Ectodermal cell (in vitro differentiated cells): ENCODE data around the gene ZNF70.

Experiments used
- H3K27ac ChIP-seq: 2 replicates; pipeline ENCODE4 v1.7.0; 2013; ENCODE audit warnings: mild to moderate bottlenecking, low read depth, low read length; ENCODE audit not compliant: insufficient read depth, poor library complexity, severe bottlenecking
- H3K27me3 ChIP-seq: 2 replicates; pipeline ENCODE4 v1.7.0; 2013; ENCODE audit warnings: mild to moderate bottlenecking, low read length; ENCODE audit not compliant: insufficient read depth, control insufficient read depth, poor library complexity, severe bottlenecking
- H3K36me3 ChIP-seq: one replicate; pipeline ENCODE4 v1.7.0; 2013; ENCODE audit warnings: low read length; ENCODE audit not compliant: control insufficient read depth, insufficient read depth
- H3K4me1 ChIP-seq: one replicate; pipeline ENCODE4 v1.7.0; 2013; ENCODE audit warnings: low read length; ENCODE audit not compliant: control insufficient read depth, insufficient read depth
- H3K4me3 ChIP-seq: 2 replicates; pipeline ENCODE4 v1.7.0; 2013; ENCODE audit warnings: low read depth, low read length, control low read depth; ENCODE audit not compliant: insufficient read depth
- H3K9me3 ChIP-seq: 2 replicates; pipeline ENCODE4 v1.7.0; 2013; ENCODE audit warnings: mild to moderate bottlenecking, low read length, moderate library complexity; ENCODE audit not compliant: control insufficient read depth
- WGBS, 2 experiments: methylation state at CpG; one replicate each; pipeline ENCODE4 v1.1.7; 2013; ENCODE audit warnings: missing lambda C conversion rate in 2 of 2; 5-methylcytosine and 5-hydroxymethylcytosine counted together

Gene ZNF70

GRCh38 chr22:23695141-23695540 lies 55.8 kb downstream of the ZNF70 start:
- H3K4me3 ChIP-seq = no peak overlapping the region
- no peaks in the 10 kb centered on the region for H3K27me3 ChIP-seq
- 93 to 94% methylated on average over 3 of the region's 3 CpGs for WGBS, 2 experiments
- H3K27ac ChIP-seq = no peak overlapping the region
- H3K9me3 ChIP-seq = no peaks in the 10 kb centered on the region
- no peaks in the 10 kb centered on the region for H3K4me1 ChIP-seq
- peaks cover 12% of the 10 kb centered on the region for H3K36me3 ChIP-seq

- H3K9me3 ChIP-seq = no peaks in the 10 kb centered on the region
- H3K36me3 ChIP-seq = peaks cover 12% of the 10 kb centered on the region
- no peaks in the 10 kb centered on the region for H3K4me1 ChIP-seq
- 93 to 95% methylated on average over 11 of the region's 11 CpGs for WGBS, 2 experiments
- H3K27ac ChIP-seq = no peak overlapping the region
- no peak overlapping the region for H3K4me3 ChIP-seq
- no peaks in the 10 kb centered on the region for H3K27me3 ChIP-seq
Observed at GRCh38 chr22:23693979-23694680, 56.8 kb downstream of the ZNF70 start.

GRCh38 chr22:23692598-23693291 lies 58.2 kb downstream of the ZNF70 start:
- H3K4me3 ChIP-seq = no peak overlapping the region
- H3K9me3 ChIP-seq = no peaks in the 10 kb centered on the region
- peaks cover 12% of the 10 kb centered on the region for H3K36me3 ChIP-seq
- 90 to 95% methylated on average over 12 of the region's 12 CpGs for WGBS, 2 experiments
- no peaks in the 10 kb centered on the region for H3K27me3 ChIP-seq
- no peaks in the 10 kb centered on the region for H3K4me1 ChIP-seq
- no peak overlapping the region for H3K27ac ChIP-seq

- Histone ChIP-seq H3K27ac (no peak overlapping the region), H3K36me3 (peaks cover 12% of the 10 kb centered on the region)
- WGBS, 2 experiments = 93 to 95% methylated on average over 12 of the region's 12 CpGs
Observed at GRCh38 chr22:23691748-23692423, 59.0 kb downstream of the ZNF70 start.

GRCh38 chr22:23690713-23691112 lies 60.2 kb downstream of the ZNF70 start, which contains the start of gene RGL4:
Gene RGL4 (plus strand): TSS chr22:23691013. CDS start chr22:23692031, 1,018 bp downstream.
- no peak within 1 kb of the TSS for H3K4me3 ChIP-seq
- H3K9me3 ChIP-seq = no peaks in the 10 kb centered on the region
- WGBS, 2 experiments = 93 to 97% methylated on average over 5 of the region's 5 CpGs
- no peak within 1 kb of the TSS for H3K27ac ChIP-seq
- no peaks in the 10 kb centered on the region for H3K27me3 ChIP-seq
- H3K36me3 ChIP-seq = peaks cover 12% of the 10 kb centered on the region
- no peaks in the 10 kb centered on the region for H3K4me1 ChIP-seq

More at GRCh38 chr22:23691748-23692423, 59.0 kb downstream of the ZNF70 start:
- H3K9me3 ChIP-seq = no peaks in the 10 kb centered on the region
- no peaks in the 10 kb centered on the region for H3K4me1 ChIP-seq
- H3K4me3 ChIP-seq = no peak overlapping the region
- H3K27me3 ChIP-seq = no peaks in the 10 kb centered on the region

GRCh38 chr22:23689414-23689813 lies 61.5 kb downstream of the ZNF70 start:
- Histone ChIP-seq H3K27me3 (no peaks in the 10 kb centered on the region), H3K9me3 (no peaks in the 10 kb centered on the region), H3K36me3 (peaks cover 12% of the 10 kb centered on the region), H3K4me3 (no peak overlapping the region), H3K27ac (no peak overlapping the region), H3K4me1 (no peaks in the 10 kb centered on the region)
- 95 to 97% methylated on average over 7 of the region's 7 CpGs for WGBS, 2 experiments
